Left ventricle myocardium inferior (tissue), 1 donor: ENCODE data around the gene NR3C1. TPM values are rescaled to one million over a fixed set of nuclear protein-coding genes. Genes with fewer than 3 reads are reported as not detected.

Experiments used
- DNase-seq: peaks from one replicate; pipeline ENCODE4 v3.0.0-alpha.2; 2020
- H3K27ac ChIP-seq: fragments of 200-600 bp; replicated peaks from 2 replicates; pipeline ENCODE4 v1.8.0; 2021
- H3K27me3 ChIP-seq: fragments of 200-600 bp; 2 replicates; pipeline ENCODE4 v1.8.0; 2021; ENCODE audit warnings: low read depth
- H3K36me3 ChIP-seq: fragments of 200-600 bp; 2 replicates; pipeline ENCODE4 v1.8.0; 2021
- H3K4me1 ChIP-seq: fragments of 200-600 bp; 2 replicates; pipeline ENCODE4 v1.8.0; 2021
- H3K4me3 ChIP-seq: fragments of 200-600 bp; 2 replicates; pipeline ENCODE4 v1.8.0; 2021; ENCODE audit warnings: mild to moderate bottlenecking, moderate library complexity
- H3K9me3 ChIP-seq: fragments of 200-600 bp; replicated peaks from 2 replicates; pipeline ENCODE4 v1.8.0; 2021
- intact Hi-C: fragments of 100-400 bp; cut with micrococcal nuclease; formaldehyde crosslinking; loops from one replicate; pipeline ENCODE4 v1.11.0; 2022
- total RNA-seq: library from RNA; stranded (reverse); fragmentation: NEBNext Ultra II Directional; extraction: Animal tissue kit (Norgen Biotek cat#: 25700); gene quantifications from one replicate; pipeline ENCODE4 v1.2.1, GENCODE V29; 2021
- TF ChIP-seq, protein P1 (sequence below): fragments of 200-600 bp; IDR thresholded peaks from 2 replicates; pipeline ENCODE4 v1.8.0; 2021; ENCODE audit warnings: antibody characterized with exemption, mild to moderate bottlenecking, borderline replicate concordance
- donor health status: DM: no; HTN: yes; CAD: no; lungs with severe emphysema.

The NR3C1 gene
- total RNA-seq, 1 donor from 2014 or later = 44.9 TPM

DNA sequence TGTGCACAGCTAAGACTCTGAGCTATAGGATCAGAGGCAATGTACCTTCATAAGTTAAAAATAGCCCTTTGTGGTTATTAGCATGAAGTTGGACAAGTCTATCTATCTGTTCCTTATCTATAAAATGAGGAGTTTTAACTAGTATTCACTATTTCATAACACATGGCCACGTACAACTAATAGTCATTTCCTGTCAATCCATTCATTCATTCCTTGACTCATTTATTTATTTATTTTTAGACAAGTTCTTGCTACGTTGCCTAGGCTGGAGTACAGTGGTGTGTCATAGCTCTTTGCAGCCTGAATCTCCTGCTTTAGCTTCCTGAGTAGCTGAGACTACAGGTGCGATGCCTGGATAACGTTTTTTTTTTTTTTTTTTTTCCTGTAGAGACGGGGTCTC lies 92.1 kb downstream of the NR3C1 start:
- DNase-seq = no peak
- intact Hi-C loops = loop anchor here (10.0 kb wide), 1 partner anchor 83 kb away; no protein-coding TSS in a partner anchor
- H3K27me3 ChIP-seq = no peaks in the 10 kb centered on the region
- H3K4me1 ChIP-seq = peaks cover 72% of the 10 kb centered on the region
- H3K4me3 ChIP-seq = no peak overlapping the region
- H3K9me3 ChIP-seq = no peaks in the 10 kb centered on the region
- H3K36me3 ChIP-seq = peaks cover 52% of the 10 kb centered on the region
- TF ChIP-seq, protein P1, sequence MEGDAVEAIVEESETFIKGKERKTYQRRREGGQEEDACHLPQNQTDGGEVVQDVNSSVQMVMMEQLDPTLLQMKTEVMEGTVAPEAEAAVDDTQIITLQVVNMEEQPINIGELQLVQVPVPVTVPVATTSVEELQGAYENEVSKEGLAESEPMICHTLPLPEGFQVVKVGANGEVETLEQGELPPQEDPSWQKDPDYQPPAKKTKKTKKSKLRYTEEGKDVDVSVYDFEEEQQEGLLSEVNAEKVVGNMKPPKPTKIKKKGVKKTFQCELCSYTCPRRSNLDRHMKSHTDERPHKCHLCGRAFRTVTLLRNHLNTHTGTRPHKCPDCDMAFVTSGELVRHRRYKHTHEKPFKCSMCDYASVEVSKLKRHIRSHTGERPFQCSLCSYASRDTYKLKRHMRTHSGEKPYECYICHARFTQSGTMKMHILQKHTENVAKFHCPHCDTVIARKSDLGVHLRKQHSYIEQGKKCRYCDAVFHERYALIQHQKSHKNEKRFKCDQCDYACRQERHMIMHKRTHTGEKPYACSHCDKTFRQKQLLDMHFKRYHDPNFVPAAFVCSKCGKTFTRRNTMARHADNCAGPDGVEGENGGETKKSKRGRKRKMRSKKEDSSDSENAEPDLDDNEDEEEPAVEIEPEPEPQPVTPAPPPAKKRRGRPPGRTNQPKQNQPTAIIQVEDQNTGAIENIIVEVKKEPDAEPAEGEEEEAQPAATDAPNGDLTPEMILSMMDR = no peak
- H3K27ac ChIP-seq = no peak overlapping the region

DNA sequence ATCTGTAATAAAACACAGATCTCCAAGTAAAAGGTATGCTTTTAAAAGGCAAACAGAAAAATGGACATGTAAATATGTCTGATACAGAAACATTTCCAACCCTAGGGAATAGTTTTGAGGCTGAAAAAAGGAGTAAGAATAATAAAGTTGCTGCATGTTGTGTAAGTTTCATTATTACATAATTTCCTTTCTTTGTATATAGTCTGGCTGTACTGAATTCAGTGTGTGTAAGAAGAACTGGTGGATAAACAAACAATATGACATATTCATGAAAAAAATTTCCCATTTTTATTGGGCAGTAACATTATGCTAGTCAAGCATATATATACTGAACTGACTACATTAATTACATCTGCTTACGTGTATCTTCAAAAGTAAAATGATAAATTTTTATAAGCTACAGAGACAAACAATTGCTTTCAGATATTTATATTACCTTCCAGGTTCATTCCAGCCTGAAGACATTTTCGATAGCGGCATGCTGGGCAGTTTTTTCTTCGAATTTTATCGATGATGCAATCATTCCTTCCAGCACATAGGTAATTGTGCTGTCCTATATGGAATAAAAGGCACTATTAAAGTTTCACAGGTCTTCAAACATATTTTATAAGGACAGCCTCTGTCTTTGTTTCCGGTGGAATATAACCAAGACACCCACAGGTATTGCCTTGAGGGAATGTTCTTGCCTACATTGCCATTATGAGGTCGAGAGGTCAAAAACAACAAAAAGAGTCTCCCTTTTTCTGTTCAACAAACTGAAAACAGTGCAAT lies 93.6 kb downstream of the NR3C1 start:
- peaks cover 7% of the 10 kb centered on the region for H3K9me3 ChIP-seq
- peaks cover 60% of the 10 kb centered on the region for H3K36me3 ChIP-seq
- H3K4me1 ChIP-seq = peaks cover 63% of the 10 kb centered on the region
- TF ChIP-seq, protein P1 = no peak
- intact Hi-C loops = loop anchor here (10.0 kb wide), 1 partner anchor 85 kb away; no protein-coding TSS in a partner anchor
- no peak overlapping the region for H3K4me3 ChIP-seq
- no peaks in the 10 kb centered on the region for H3K27me3 ChIP-seq
- no peak for DNase-seq
- H3K27ac ChIP-seq = no peak overlapping the region

DNA sequence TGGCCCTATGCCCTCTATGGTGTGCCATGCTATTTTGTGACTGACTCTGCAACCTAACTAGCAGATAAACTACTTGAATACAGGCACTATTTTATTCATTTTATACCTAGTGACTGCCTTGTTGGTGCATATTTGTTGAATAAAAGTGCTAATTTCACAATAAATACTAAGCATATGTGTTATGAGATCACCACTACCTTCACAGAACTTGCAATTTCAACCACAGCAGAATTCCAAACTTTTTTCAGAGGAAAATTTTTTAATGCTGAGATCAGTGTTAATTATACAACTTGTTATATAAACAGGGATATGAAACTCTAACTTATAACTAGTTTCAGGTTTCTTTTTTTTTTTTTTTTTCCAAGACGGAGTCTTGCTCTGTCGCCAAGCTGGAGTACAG lies 94.8 kb downstream of the NR3C1 start:
- Histone ChIP-seq H3K36me3 (peaks cover 66% of the 10 kb centered on the region), H3K4me1 (peaks cover 54% of the 10 kb centered on the region), H3K9me3 (peaks cover 13% of the 10 kb centered on the region), H3K27ac (no peak overlapping the region), H3K4me3 (no peak overlapping the region), H3K27me3 (no peaks in the 10 kb centered on the region)
- no peak for DNase-seq
- TF ChIP-seq, protein P1 = no peak
- intact Hi-C loops = no loop called here

DNA sequence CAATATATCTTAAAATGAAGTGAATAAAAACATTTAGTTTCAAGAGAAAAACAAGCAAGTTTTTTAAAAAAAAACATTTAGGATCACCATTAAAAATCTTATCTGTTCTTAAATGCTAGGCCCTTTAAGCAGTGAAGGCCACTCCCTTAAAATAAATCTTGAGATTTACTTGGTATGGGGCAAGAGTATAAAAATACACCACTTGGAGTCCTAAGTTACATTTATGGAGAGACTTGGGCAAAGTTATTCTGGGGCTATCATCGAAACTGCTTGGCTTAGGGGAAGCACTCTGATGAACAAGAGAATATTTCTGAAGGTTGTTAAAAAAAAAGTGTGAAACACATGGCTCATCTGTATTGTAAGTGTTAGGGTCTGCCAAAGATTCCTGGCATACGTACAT lies 97.4 kb downstream of the NR3C1 start:
- H3K4me1 ChIP-seq = peaks cover 47% of the 10 kb centered on the region
- no peaks in the 10 kb centered on the region for H3K27me3 ChIP-seq
- TF ChIP-seq, protein P1 = no peak
- no peak overlapping the region for H3K27ac ChIP-seq
- no peak for DNase-seq
- intact Hi-C loops = no loop called here
- peaks cover 44% of the 10 kb centered on the region for H3K36me3 ChIP-seq
- no peak overlapping the region for H3K4me3 ChIP-seq
- peaks cover 13% of the 10 kb centered on the region for H3K9me3 ChIP-seq

DNA sequence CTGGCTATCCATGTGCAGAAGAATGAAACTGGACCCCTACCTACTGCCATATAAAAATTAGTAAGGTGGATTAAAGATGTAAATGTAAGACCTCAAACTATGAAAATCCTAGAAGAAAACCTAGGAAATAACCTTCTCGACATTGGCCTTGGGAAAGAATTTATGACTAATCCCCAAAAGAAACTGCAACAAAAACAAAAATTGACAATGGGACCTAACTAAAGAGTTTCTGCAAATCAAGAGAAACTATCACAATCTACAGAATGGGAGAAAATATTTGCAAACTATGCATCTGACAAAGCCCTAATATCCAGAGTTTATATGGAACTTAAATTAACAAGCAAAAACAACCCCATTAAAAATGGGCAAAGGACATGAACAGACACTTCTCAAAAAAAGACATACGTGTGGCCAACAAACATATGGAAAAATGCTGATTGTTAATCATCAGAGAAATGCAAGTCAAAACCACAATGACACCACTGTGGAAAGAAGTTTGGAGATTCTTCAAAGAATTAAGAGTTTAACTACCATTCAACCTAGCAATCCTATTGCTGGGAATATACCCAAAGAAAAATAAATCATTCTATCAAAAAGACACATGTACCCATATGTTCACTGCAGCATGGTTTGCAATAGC lies 98.5 kb downstream of the NR3C1 start:
- H3K27me3 ChIP-seq = no peaks in the 10 kb centered on the region

More for the DNA sequence above, 98.5 kb downstream of the NR3C1 start:
- Histone ChIP-seq H3K27ac (no peak overlapping the region), H3K4me3 (no peak overlapping the region), H3K9me3 (peaks cover 13% of the 10 kb centered on the region), H3K4me1 (peaks cover 36% of the 10 kb centered on the region), H3K36me3 (peaks cover 44% of the 10 kb centered on the region)
- intact Hi-C loops = no loop called here
- TF ChIP-seq, protein P1 = no peak
- DNase-seq = no peak
